IMR-90 (cell line): Measurements from ENCODE around the gene ANK2. TPM values are rescaled to one million over a fixed set of nuclear protein-coding genes. Genes with fewer than 3 reads are reported as not detected.

Experiments used
- ATAC-seq: fragments of 200-7000 bp; cut with Tn5 transposase; 2 replicates; pipeline ENCODE4 v1.9.1; 2020; ENCODE audit warnings: low read depth, mild to moderate bottlenecking, moderate library complexity
- BruUV-seq: library from RNA; stranded (reverse); fragments of 400-500 nt; replicated peaks from 2 replicates; lab custom pipeline; 2021; lab: Mats Ljungman, UMichigan
- CTCF ChIA-PET: fragments of 300-600 bp; formaldehyde crosslinking; extraction: SDS; loops from one replicate; lab custom pipeline; 2021; ENCODE audit warnings: antibody characterized with exemption; lab: Yijun Ruan, JAX
- POLR2A ChIA-PET: fragments of 300-600 bp; sonication (Branson Sonifier 250); formaldehyde crosslinking; loops from one replicate; lab custom pipeline; 2022; ENCODE audit warnings: antibody characterized with exemption; ENCODE audit not compliant: unreplicated experiment; lab: Charles Lee
- DNase-seq: peaks from one replicate; pipeline ENCODE4 v3.0.0; 2013
- H2AFZ ChIP-seq: replicated peaks from 2 replicates; pipeline ENCODE3; 2013; ENCODE audit warnings: low read length, mild to moderate bottlenecking; ENCODE audit not compliant: poor library complexity
- H2AK5ac ChIP-seq: 2 replicates; pipeline ENCODE4 v1.6.1; 2013; ENCODE audit warnings: low read depth, low read length, inconsistent platforms
- H2AK9ac ChIP-seq: replicated peaks from 2 replicates; pipeline ENCODE3; 2013; ENCODE audit warnings: mild to moderate bottlenecking, low read depth, low read length, moderate library complexity; ENCODE audit not compliant: poor library complexity
- H2BK120ac ChIP-seq: 2 replicates; pipeline ENCODE4 v1.6.1; 2013; ENCODE audit warnings: low read depth, low read length, inconsistent platforms
- H2BK15ac ChIP-seq: 3 replicates; pipeline ENCODE4 v1.6.1; 2013; ENCODE audit warnings: low read depth, low read length, inconsistent platforms
- H2BK20ac ChIP-seq: 2 replicates; pipeline ENCODE4 v1.6.1; 2013; ENCODE audit warnings: low read depth, mild to moderate bottlenecking, inconsistent platforms, low read length, moderate library complexity
- H2BK5ac ChIP-seq: 2 replicates; pipeline ENCODE4 v1.6.1; 2013; ENCODE audit warnings: mild to moderate bottlenecking, low read depth, low read length, inconsistent platforms; ENCODE audit not compliant: poor library complexity, severe bottlenecking
- H3K14ac ChIP-seq: replicated peaks from 2 replicates; pipeline ENCODE4 v1.6.1; 2013; ENCODE audit warnings: low read depth, low read length, inconsistent platforms
- H3K18ac ChIP-seq: 2 replicates; pipeline ENCODE4 v1.6.1; 2013; ENCODE audit warnings: low read depth, low read length, control low read depth
- H3K23ac ChIP-seq: 2 replicates; pipeline ENCODE4 v1.6.1; 2013; ENCODE audit warnings: low read depth, low read length, inconsistent platforms
- H3K27ac ChIP-seq: 2 replicates; pipeline ENCODE4 v1.5.1; 2013; ENCODE audit warnings: mild to moderate bottlenecking, control low read depth, low read length; ENCODE audit not compliant: insufficient read depth
- H3K27me3 ChIP-seq: 2 replicates; pipeline ENCODE4 v1.6.1; 2013; ENCODE audit warnings: low read length; ENCODE audit not compliant: control insufficient read depth, insufficient read depth
- H3K36me3 ChIP-seq: 2 replicates; pipeline ENCODE4 v1.6.1; 2013; ENCODE audit warnings: low read length, mixed read lengths; ENCODE audit not compliant: control insufficient read depth, insufficient read depth
- H3K4ac ChIP-seq: 2 replicates; pipeline ENCODE4 v1.6.1; 2013; ENCODE audit warnings: low read depth, low read length, inconsistent platforms
- H3K4me1 ChIP-seq: 2 replicates; pipeline ENCODE4 v1.6.1; 2013; ENCODE audit warnings: low read length, mixed read lengths; ENCODE audit not compliant: control insufficient read depth, insufficient read depth
- H3K4me2 ChIP-seq: 2 replicates; pipeline ENCODE4 v1.6.1; 2013; ENCODE audit warnings: low read depth, mild to moderate bottlenecking, control low read depth, low read length, moderate library complexity
- H3K4me3 ChIP-seq: 2 replicates; pipeline ENCODE4 v1.5.1; 2013; ENCODE audit warnings: low read depth, mild to moderate bottlenecking, control low read depth, low read length, moderate library complexity; ENCODE audit not compliant: insufficient read depth
- H3K56ac ChIP-seq: 2 replicates; pipeline ENCODE4 v1.6.1; 2013; ENCODE audit warnings: low read length, inconsistent platforms; ENCODE audit not compliant: insufficient read depth; ENCODE audit errors: extremely low read depth
- H3K79me1 ChIP-seq, 2 experiments: 2 replicates each; pipeline ENCODE4 v1.6.1; 2013; ENCODE audit warnings: low read length in 2 of 2, inconsistent platforms in 1 of 2, low read depth in 1 of 2
- H3K9ac ChIP-seq: 2 replicates; pipeline ENCODE4 v1.6.1; 2013; ENCODE audit warnings: low read depth, low read length, control low read depth
- H3K9me1 ChIP-seq: 2 replicates; pipeline ENCODE4 v1.6.1; 2013; ENCODE audit warnings: low read length, inconsistent platforms; ENCODE audit not compliant: insufficient read depth
- H3K9me3 ChIP-seq: 2 replicates; pipeline ENCODE4 v1.6.1; 2013; ENCODE audit warnings: low read length; ENCODE audit not compliant: control insufficient read depth, insufficient read depth
- H4K20me1 ChIP-seq: 2 replicates; pipeline ENCODE4 v1.6.1; 2013; ENCODE audit warnings: low read length, inconsistent platforms; ENCODE audit not compliant: insufficient read depth
- H4K5ac ChIP-seq: 2 replicates; pipeline ENCODE4 v1.6.1; 2013; ENCODE audit warnings: mild to moderate bottlenecking, low read depth, low read length, control low read depth
- H4K8ac ChIP-seq, 2 experiments: 2 replicates each; pipeline ENCODE4 v1.6.1; 2013; ENCODE audit warnings: low read depth in 2 of 2, low read length in 2 of 2, control low read depth in 1 of 2, inconsistent platforms in 1 of 2
- H4K91ac ChIP-seq: 2 replicates; pipeline ENCODE4 v1.6.1; 2013; ENCODE audit warnings: low read depth, low read length, inconsistent platforms; ENCODE audit not compliant: insufficient read depth
- CEBPB ChIP-seq: IDR thresholded peaks from 2 replicates; pipeline ENCODE4 v1.6.1; 2012; ENCODE audit warnings: low read depth, low read length, improper control_type of control experiment
- ELK1 ChIP-seq: fragments of 150-350 bp; IDR thresholded peaks from 2 replicates; pipeline ENCODE4 v1.6.1; 2016; ENCODE audit warnings: low read depth, mild to moderate bottlenecking, low read length, moderate library complexity, borderline replicate concordance
- NFE2L2 ChIP-seq: fragments of 150-350 bp; IDR thresholded peaks from 2 replicates; pipeline ENCODE4 v1.6.1; 2016; ENCODE audit warnings: low read depth, mild to moderate bottlenecking, low read length
- POLR2A ChIP-seq: IDR thresholded peaks from 2 replicates; pipeline ENCODE4 v1.6.1; 2012; ENCODE audit warnings: mild to moderate bottlenecking, low read depth, low read length
- SMC3 ChIP-seq: fragments of 150-350 bp; IDR thresholded peaks from 2 replicates; pipeline ENCODE4 v1.6.1; 2016; ENCODE audit warnings: low read depth, mild to moderate bottlenecking, antibody characterized with exemption, low read length, moderate library complexity
- WGBS, 2 experiments: methylation state at CpG; one replicate each; pipeline versions ENCODE4 v1.1.5 to v1.1.7; 2013; ENCODE audit warnings: missing lambda C conversion rate in 2 of 2; ENCODE audit not compliant: insufficient read length in 1 of 2; ENCODE audit errors: extremely low coverage in 2 of 2; 5-methylcytosine and 5-hydroxymethylcytosine counted together
- dilution Hi-C: fragments of 300-500 bp; cut with HindIII; formaldehyde crosslinking; loops from one replicate; pipeline ENCODE4 v1.14.3; 2018; ENCODE audit warnings: low sequenced_read_pairs; ENCODE audit not compliant: unreplicated experiment
- in situ Hi-C: fragments of 300-500 bp; cut with MboI; formaldehyde crosslinking; loops from 3 replicates; pipeline ENCODE4 v1.14.3; 2019; ENCODE audit warnings: low sequenced_read_pairs, inconsistent platforms, mixed read lengths
- intact Hi-C: fragments of 100-400 bp; cut with micrococcal nuclease; formaldehyde crosslinking; loops from 2 replicates; pipeline ENCODE4 v1.10.0; 2022
- polyA plus RNA-seq, 3 experiments: library from polyadenylated mRNA; depleted of rRNA; stranded (reverse); fragments of >200 nt; gene quantifications; 2 replicates each; pipeline ENCODE4 v1.2.3, GENCODE V29; 2012; ENCODE audit warnings: low replicate concordance in 1 of 3
- total RNA-seq: library from RNA; depleted of rRNA; stranded (reverse); fragments of >200 nt; gene quantifications from 2 replicates; pipeline ENCODE4 v1.2.3, GENCODE V29; 2012

The ANK2 gene
- total and polyA plus RNA-seq, 2 of the 4 experiments (the other 2 are of a cell fraction), result 0.82 to 6.6 TPM

GRCh38 chr4:113003841-113004240 is 45.6 kb upstream of the ANK2 start:
- no CpG with 5 or more reads among the region's 2 CpGs for WGBS, 2 experiments
- H4K20me1 ChIP-seq, result no peaks in the 10 kb centered on the region
- ChIA-PET POLR2A (no interaction called here), CTCF (no interaction called here)
- DNase-seq, result no peak
- no peak overlapping the region for H2AFZ ChIP-seq
- ATAC-seq, result no peak
- H2BK120ac ChIP-seq, result no peak overlapping the region
- H3K4me3 ChIP-seq, result no peak overlapping the region
- no TSS peak for BruUV-seq
- no peak overlapping the region for H2BK20ac ChIP-seq
- H3K79me1 ChIP-seq, result no peaks in the 10 kb centered on the region
- no peaks in the 10 kb centered on the region for H3K9me3 ChIP-seq
- H4K91ac ChIP-seq, result no peak overlapping the region
- no peak overlapping the region for H2BK15ac ChIP-seq
- intact Hi-C loops, result no loop called here
- H3K4ac ChIP-seq, result no peak overlapping the region
- no peak overlapping the region for H4K8ac ChIP-seq
- H2AK5ac ChIP-seq, result no peak overlapping the region
- H4K5ac ChIP-seq, result no peak overlapping the region
- no peaks in the 10 kb centered on the region for H3K4me1 ChIP-seq
- no peak overlapping the region for H3K56ac ChIP-seq
- no peak overlapping the region for H3K4me2 ChIP-seq
- H2AK9ac ChIP-seq, result no peak overlapping the region
- H3K9ac ChIP-seq, result no peak overlapping the region
- H3K27me3 ChIP-seq, result no peaks in the 10 kb centered on the region
- H3K36me3 ChIP-seq, result no peaks in the 10 kb centered on the region
- dilution Hi-C loops, result no loop called here
- H3K27ac ChIP-seq, result no peak overlapping the region
- H3K14ac ChIP-seq, result no peak overlapping the region
- TF ChIP-seq ELK1, result no peak
- no peak for TF ChIP-seq NFE2L2
- no peak for TF ChIP-seq CEBPB
- TF ChIP-seq POLR2A, result no peak
- TF ChIP-seq SMC3, result no peak
- no peaks in the 10 kb centered on the region for H3K9me1 ChIP-seq
- H2BK5ac ChIP-seq, result no peak overlapping the region
- no peak overlapping the region for H3K23ac ChIP-seq
- in situ Hi-C loops, result no loop called here
- H3K18ac ChIP-seq, result no peak overlapping the region
